Sigmoid colon (tissue), 4 donors: ENCODE data around the gene WDR81.

Experiments used
- CTCF ChIP-seq, 4 experiments: fragments of 450-650 bp in 3 of 4; fragments of 200-600 bp in 1 of 4; IDR thresholded peaks; one replicate each; pipeline ENCODE4 v1.5.1; 2016 to 2019; ENCODE audit warnings: antibody characterized with exemption in 4 of 4, mild to moderate bottlenecking in 3 of 4, moderate library complexity in 2 of 4
- EP300 ChIP-seq, 4 donors: sonication (generic); formaldehyde crosslinking; IDR thresholded peaks; one replicate each; pipeline ENCODE4 v1.6.1; 2017; ENCODE audit warnings: antibody characterized with exemption in 4 of 4
- POLR2A ChIP-seq, 2 donors: fragments of 450-650 bp; IDR thresholded peaks; one replicate each; pipeline ENCODE4 v1.6.1; 2016; ENCODE audit warnings: antibody characterized with exemption in 2 of 2, mild to moderate bottlenecking in 2 of 2, moderate library complexity in 2 of 2
- POLR2AphosphoS5 ChIP-seq, 4 donors: sonication (generic); formaldehyde crosslinking; IDR thresholded peaks; one replicate each; pipeline ENCODE4 v1.6.1; 2017; ENCODE audit warnings: antibody characterized with exemption in 4 of 4

- TF ChIP-seq CTCF (IDR thresholded peaks at IDR 0.05) (no peak), POLR2A (IDR thresholded peaks at IDR 0.05) (no peak), POLR2AphosphoS5 (IDR thresholded peaks at IDR 0.05) (no peak), EP300 (IDR thresholded peaks at IDR 0.05) (no peak)
These were observed 31.2 kb upstream of the WDR81 start for GRCh38 chr17:1693339-1693738.
